GM10266 (cell line): Measurements from ENCODE around the gene RASA2.
"Not testable (repeated sequence)": the region's sequence is repeated elsewhere in the genome, so short reads cannot be mapped to it uniquely, and the experiment has no call there.

Source experiments
- DNase-seq: peaks from one replicate; pipeline ENCODE4 v3.0.0; 2012; ENCODE audit errors: extremely low spot score
- TF ChIP-seq, protein P1 (sequence below): IDR thresholded peaks from 2 replicates; pipeline ENCODE4 v1.5.1; 2012; ENCODE audit warnings: mild to moderate bottlenecking, low read depth; ENCODE audit not compliant: control insufficient read depth, insufficient read depth; ENCODE audit errors: missing control alignments

The RASA2 gene

DNA sequence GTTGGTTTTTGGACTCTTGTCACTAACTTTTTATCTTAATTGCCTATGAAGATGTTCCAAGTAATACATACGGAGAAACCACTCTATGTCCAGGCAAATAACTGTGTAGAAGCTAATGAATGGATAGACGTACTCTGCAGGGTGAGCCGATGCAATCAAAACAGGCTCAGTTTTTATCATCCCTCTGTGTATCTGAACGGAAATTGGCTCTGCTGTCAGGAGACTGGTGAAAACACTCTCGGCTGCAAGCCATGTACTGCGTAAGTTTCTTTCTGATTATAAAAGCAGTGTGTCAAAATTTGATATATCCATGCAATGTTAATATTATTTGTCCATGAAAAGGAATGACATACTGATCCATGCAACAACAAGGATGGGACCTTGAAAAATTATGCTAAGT lies 121.6 kb downstream of the RASA2 start:
- DNase-seq, result no peak

DNA sequence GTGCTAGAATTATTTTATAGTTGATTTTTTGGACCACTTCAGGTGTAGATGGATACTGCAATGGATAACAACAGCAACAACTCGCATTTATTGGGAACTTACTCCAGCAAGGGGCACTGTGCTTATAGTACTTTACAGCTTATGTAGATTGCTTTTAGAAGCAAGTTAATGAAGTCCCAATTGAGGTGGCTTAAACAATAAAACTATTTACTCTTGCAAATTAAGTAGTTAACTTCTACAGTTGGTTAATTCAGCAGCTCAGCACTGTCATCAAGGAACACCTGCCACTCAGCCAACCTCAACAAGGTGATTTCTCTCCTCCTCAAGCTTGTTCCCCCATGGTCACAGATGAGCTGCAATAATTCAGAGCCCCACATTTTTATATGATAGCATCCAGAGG lies 124.1 kb downstream of the RASA2 start:
- TF ChIP-seq, protein P1, sequence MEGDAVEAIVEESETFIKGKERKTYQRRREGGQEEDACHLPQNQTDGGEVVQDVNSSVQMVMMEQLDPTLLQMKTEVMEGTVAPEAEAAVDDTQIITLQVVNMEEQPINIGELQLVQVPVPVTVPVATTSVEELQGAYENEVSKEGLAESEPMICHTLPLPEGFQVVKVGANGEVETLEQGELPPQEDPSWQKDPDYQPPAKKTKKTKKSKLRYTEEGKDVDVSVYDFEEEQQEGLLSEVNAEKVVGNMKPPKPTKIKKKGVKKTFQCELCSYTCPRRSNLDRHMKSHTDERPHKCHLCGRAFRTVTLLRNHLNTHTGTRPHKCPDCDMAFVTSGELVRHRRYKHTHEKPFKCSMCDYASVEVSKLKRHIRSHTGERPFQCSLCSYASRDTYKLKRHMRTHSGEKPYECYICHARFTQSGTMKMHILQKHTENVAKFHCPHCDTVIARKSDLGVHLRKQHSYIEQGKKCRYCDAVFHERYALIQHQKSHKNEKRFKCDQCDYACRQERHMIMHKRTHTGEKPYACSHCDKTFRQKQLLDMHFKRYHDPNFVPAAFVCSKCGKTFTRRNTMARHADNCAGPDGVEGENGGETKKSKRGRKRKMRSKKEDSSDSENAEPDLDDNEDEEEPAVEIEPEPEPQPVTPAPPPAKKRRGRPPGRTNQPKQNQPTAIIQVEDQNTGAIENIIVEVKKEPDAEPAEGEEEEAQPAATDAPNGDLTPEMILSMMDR, result no peak
- no peak for DNase-seq

More for the DNA sequence above, 121.6 kb downstream of the RASA2 start:
- TF ChIP-seq, protein P1, result no peak

DNA sequence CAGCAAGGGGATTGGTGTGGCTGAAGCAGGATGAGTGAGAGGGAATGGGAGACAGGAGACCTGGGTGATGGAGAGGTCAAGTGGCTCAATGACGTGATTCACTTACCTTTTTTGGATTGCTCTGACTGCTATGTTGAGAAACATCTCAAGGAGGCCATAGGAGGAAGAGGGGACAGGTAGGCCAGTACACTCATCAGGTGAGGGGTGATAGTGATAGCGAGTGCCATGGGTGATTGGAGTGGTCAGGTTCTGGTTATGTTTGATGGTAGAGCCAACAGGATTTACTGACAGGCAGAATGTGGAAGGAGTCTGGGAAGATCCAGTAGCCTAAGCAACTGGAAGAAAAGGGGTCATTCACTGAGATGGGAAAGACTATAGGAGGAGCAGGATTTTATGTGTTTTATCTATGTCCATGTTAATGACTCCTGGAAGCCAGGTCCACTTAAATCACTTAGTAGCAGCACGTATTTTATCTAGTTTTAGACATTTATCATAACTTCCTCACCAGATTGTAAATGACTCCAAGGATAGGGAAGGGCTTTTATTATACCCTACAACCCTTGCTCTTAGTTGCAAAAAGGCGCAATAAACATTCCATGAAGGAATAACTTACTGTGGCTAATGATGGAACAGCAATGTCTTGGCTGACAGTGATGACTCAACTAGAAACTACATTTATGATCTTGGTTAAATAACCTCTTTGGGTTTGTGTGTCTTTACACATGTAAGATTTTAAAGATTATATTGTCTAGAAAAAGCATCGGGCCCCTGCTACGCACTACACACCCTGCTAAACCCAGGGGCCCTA lies 131.5 kb downstream of the RASA2 start:
- TF ChIP-seq, protein P1, result no peak
- DNase-seq, result no peak

DNA sequence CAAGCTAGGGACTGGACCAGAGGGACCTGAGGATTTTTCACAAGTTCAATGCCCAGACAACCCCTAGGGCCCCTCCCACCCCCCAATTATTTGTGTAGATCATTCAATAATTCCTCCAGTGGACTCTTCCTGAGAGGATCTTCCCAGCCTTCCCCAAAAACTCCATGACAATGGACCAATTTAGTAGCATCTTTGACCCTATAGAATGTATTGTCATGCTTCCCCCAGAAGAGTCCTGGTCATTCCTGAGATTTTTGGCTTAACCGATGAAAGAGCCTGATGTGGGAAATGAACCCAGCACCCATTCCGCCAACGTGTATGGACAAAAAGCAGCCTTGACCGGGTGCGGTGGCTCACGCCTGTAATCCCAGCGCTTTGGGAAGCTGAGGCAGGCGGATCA lies 132.1 kb downstream of the RASA2 start:
- DNase-seq, result no peak
- TF ChIP-seq, protein P1, result no peak

DNA sequence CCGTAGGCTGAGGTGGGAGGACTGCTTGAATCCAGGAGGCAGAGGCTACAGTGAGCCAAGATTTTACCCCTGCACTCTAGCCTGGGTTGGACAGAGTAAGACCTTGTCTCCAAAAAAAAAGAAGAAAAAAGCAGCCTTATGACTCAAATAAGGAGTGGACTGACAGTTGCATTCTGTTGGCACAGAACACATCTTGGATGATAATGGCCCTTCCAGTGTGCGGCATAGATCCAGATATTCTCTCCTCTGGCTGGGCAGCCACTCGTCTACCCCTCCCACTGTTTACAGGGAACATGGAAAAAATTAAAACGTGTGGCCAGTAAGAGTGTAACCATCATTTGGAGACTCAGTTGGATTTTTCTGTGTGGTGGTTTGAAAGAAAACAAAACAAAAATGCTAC lies 132.6 kb downstream of the RASA2 start:
- DNase-seq, result no peak
- TF ChIP-seq, protein P1, result no peak

DNA sequence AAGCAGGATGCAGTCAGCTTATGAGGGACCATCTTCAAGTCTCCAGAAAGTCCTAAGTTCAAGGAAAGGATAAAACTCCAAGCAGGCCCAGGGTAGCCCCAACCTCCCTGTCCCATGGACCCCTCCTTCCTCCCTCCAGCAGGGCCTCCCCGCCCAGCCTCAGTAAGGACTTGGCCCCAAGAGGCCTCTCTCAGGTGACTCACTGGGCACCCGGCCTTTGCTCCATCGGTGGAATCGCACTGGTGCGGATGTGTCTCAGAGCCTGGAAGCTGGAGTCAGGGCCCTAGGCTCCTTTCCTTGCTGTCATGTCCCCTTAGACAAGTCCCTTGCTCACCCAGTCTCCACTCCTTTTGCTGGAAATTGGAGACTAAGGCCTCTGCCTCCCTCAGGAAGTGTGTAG lies 136.9 kb downstream of the RASA2 start:
- TF ChIP-seq, protein P1, result no peak
- no peak for DNase-seq

DNA sequence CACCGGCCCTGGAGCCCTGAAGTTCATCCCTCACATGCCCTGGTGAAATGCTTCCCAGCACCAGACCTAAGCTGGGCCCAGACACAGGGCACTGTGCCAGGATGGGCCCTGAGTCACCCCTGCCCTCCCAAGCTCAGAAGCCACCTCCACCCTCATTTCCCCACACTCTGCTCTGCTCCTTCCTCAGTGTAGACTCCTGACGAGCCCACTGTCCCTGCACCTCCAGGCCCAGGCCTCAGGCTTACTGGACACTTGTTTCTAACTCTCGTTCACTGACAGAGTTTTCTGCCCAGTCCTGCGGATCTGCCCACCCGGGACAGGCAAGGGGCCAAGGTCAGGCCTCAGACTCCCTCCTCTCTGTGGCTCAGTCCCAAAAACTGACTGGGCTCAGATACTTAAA lies 138.7 kb downstream of the RASA2 start:
- TF ChIP-seq, protein P1, result no peak
- no peak for DNase-seq

DNA sequence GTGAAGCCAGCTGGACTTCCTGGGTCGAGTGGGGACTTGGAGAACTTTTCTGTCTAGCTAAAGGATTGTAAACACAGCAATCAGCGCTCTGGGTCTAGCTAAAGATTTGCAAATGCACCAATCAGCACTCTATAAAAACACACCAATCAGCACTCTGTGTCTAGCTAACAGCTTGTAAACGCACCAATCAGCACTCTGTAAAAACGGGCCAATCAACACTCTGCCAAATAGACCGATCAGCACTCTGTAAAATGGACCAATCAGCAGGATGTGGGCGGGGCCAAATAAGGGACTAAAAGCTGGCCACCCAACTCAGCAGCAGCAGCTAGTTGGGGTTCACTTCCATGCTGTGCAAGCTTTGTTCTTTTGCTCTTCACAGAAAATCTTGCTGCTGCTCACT lies 141.5 kb downstream of the RASA2 start:
- DNase-seq, result not testable (repeated sequence)

DNA sequence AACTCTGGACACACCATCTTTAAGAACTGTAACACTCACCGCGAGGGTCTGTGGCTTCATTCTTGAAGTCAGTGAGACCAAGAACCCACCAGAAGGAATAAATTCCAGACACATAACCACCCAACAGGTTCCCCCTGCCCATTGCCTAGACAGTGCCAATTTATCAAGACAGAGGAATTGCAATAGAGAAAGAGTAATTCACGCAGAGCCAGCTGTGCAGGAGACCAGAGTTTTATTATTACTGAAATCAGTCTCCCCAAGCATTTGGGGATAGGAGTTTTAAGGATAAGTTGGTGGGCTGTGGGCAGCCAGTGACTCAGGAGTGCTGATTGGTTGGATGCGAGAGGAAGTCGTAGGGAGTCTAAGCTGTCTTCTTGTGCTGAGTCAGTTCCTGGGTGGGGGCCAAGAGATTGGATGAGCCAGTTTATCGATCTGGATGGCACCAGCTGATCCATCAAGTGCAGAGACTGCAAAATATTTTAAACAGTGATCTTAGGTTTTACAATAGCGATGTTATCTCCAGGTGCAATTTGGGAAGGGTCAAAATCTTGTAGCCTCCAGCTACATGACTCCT lies 142.1 kb downstream of the RASA2 start:
- not testable (repeated sequence) for DNase-seq
